ENCODE data around the gene PRR23E. TPM values are rescaled to one million over a fixed set of nuclear protein-coding genes. Genes with fewer than 3 reads are reported as not detected.

Gene PRR23E
- total RNA-seq, 1 experiment from 2014 or later: not detected

DNA sequence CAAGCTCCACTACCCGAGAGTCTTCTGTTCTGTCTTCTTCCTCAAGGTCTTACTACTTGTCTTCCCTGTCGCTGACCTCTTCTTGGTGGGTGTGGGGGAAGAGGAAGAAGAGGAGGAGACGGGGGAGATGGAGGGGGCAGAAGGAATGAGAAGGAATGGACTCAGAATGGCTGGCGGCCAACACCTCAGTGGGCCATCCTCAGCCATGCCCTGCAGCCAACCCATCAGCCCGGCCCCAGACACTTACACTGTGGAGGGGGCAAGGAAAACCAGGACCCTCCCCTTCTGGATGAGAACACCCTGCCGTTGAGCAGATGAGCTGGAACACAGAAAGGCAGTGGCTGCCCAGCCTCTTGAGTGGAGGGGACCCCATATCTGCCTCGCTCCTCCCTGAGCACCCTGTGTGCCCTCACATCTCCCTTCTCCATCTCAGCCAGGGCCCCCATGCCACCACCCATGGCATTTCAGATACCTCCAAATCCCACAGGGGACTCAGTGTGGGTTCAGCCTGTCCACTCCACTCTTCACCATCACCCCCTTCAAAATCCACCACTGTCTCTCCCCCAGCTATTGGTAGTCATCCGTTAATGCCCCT is 45.5 kb upstream of the PRR23E start:
- no TSS peak for BruUV-seq (replicated peaks)
- no peak overlapping the region for H3K4me3 Mint-ChIP-seq (ENCODE audit: low read depth, unreplicated experiment)
- CTCF ChIA-PET: no interaction called here
- no peak overlapping the region for H3K27ac Mint-ChIP-seq (ENCODE audit: unreplicated experiment)
- no peak for DNase-seq
- TF ChIP-seq, protein P1, sequence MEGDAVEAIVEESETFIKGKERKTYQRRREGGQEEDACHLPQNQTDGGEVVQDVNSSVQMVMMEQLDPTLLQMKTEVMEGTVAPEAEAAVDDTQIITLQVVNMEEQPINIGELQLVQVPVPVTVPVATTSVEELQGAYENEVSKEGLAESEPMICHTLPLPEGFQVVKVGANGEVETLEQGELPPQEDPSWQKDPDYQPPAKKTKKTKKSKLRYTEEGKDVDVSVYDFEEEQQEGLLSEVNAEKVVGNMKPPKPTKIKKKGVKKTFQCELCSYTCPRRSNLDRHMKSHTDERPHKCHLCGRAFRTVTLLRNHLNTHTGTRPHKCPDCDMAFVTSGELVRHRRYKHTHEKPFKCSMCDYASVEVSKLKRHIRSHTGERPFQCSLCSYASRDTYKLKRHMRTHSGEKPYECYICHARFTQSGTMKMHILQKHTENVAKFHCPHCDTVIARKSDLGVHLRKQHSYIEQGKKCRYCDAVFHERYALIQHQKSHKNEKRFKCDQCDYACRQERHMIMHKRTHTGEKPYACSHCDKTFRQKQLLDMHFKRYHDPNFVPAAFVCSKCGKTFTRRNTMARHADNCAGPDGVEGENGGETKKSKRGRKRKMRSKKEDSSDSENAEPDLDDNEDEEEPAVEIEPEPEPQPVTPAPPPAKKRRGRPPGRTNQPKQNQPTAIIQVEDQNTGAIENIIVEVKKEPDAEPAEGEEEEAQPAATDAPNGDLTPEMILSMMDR (IDR thresholded peaks at IDR 0.05; ENCODE audit: unreplicated experiment): no peak
- peaks cover 77% of the 10 kb centered on the region for H3K27me3 Mint-ChIP-seq (ENCODE audit: unreplicated experiment)
- intact Hi-C loops (cut with micrococcal nuclease; ENCODE audit: unreplicated experiment): no loop called here
- no peaks in the 10 kb centered on the region for H3K36me3 Mint-ChIP-seq (ENCODE audit: insufficient read depth, unreplicated experiment)
- H3K9me3 Mint-ChIP-seq (ENCODE audit: low read depth, unreplicated experiment): no peaks in the 10 kb centered on the region
- no peaks in the 10 kb centered on the region for H3K4me1 Mint-ChIP-seq (ENCODE audit: low read depth, unreplicated experiment)

DNA sequence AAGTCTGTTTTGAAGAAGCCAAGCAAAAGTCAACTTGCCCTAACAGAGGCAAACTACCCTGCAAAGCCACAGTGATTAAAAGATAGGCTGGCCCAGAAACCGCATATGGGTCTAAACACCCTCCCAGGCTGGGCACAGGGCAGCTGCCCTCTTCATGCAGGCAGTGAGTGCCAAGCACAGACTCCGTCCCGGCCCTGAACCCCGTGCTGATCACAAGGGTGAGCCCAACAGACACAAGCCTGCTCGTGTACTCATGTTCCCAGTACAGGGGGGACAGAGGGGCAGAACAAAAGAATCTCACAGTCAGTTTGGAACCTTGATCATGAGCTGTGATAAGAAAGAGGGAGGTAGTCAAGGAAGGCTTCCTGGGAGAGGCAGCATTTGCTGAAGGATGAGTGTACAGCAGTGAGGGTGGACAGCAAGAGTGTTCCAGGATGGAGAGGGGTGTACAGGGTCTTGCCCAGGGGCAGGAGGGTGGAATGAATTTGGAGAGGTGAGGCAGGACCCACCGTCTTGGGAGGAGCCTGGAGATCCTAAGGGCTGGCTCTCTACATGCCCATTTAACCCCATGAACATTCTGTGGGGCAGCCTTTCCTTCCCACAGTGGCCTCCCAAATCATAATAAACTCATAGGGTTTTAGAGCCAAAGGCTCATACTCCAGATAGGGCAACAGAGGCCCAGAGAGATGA is 43.2 kb upstream of the PRR23E start:
- BruUV-seq (replicated peaks): no TSS peak
- no peaks in the 10 kb centered on the region for H3K9me3 Mint-ChIP-seq (ENCODE audit: low read depth, unreplicated experiment)
- TF ChIP-seq, protein P1 (IDR thresholded peaks at IDR 0.05; ENCODE audit: unreplicated experiment): no peak
- no peaks in the 10 kb centered on the region for H3K4me1 Mint-ChIP-seq (ENCODE audit: low read depth, unreplicated experiment)
- CTCF ChIA-PET: interaction anchor here (1.0 kb wide), 1 partner anchor 8 kb away, joined by 4 read pairs; no protein-coding TSS in a partner anchor
- peaks cover 53% of the 10 kb centered on the region for H3K27me3 Mint-ChIP-seq (ENCODE audit: unreplicated experiment)
- no peak for DNase-seq
- H3K4me3 Mint-ChIP-seq (ENCODE audit: low read depth, unreplicated experiment): no peak overlapping the region
- H3K36me3 Mint-ChIP-seq (ENCODE audit: insufficient read depth, unreplicated experiment): no peaks in the 10 kb centered on the region
- intact Hi-C loops (cut with micrococcal nuclease; ENCODE audit: unreplicated experiment): no loop called here
- H3K27ac Mint-ChIP-seq (ENCODE audit: unreplicated experiment): no peak overlapping the region

DNA sequence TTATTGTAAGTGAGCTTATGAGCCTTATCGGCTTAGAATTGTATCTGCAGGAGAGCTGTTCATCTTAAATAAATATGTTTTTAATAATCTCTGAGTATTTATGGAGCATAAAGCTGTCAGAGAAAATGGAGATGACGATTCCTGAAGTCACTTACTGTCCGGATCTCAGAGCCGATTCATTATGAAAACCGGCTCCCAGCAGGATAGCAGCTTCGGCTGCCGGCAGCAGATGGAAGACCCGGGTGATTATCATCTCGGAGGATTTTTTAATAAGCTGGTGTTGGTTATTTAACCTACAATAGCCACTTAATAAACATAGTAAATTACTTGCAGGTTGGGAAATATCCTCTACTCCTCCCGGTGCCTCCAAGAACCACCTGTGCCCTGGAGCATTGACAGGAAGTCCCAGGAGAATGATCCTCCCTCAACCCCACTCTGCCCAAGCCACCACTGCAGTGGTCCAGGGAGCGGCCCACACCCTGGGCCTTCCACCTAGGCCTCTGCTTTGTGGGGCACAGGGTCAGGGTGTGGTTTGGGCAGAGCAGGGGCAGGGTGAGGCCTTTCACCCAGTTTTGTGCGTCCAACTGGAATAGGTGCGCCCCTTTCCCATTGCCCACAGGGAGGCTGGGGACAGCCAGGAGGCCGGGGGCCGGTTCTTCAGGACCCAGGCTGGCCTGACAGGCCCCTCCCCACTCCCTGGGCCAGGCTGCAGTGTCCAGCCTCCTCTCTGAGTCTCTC is 42.2 kb upstream of the PRR23E start:
- Mint-ChIP-seq H3K4me3 (ENCODE audit: low read depth, unreplicated experiment) (no peak overlapping the region), H3K9me3 (ENCODE audit: low read depth, unreplicated experiment) (no peaks in the 10 kb centered on the region), H3K36me3 (ENCODE audit: insufficient read depth, unreplicated experiment) (no peaks in the 10 kb centered on the region), H3K4me1 (ENCODE audit: low read depth, unreplicated experiment) (no peaks in the 10 kb centered on the region), H3K27ac (ENCODE audit: unreplicated experiment) (no peak overlapping the region), H3K27me3 (ENCODE audit: unreplicated experiment) (peaks cover 44% of the 10 kb centered on the region)
- no peak for DNase-seq
- CTCF ChIA-PET: interaction anchor here (1.0 kb wide), 1 partner anchor 9 kb away, joined by 4 read pairs; no protein-coding TSS in a partner anchor
- intact Hi-C loops (cut with micrococcal nuclease; ENCODE audit: unreplicated experiment): no loop called here
- TF ChIP-seq, protein P1 (IDR thresholded peaks at IDR 0.05; ENCODE audit: unreplicated experiment): no peak
- no TSS peak for BruUV-seq (replicated peaks)

DNA sequence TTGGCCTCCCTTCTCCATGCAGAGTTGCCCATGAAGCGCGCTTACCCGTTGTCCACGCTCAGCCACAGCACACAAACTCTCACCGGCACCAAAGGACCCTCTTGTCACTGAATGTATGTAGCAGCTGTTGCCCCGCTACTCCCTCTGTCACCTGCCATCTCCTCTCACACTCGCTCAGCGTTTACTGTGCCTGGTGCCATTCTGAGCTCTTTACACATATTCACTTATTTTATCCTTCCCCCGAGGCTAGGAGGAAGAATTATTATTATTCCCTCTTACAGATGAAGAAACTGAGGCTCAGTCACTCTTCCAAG is 41.7 kb upstream of the PRR23E start:
- TF ChIP-seq, protein P1 (IDR thresholded peaks at IDR 0.05; ENCODE audit: unreplicated experiment): no peak
- no peak for DNase-seq
- Mint-ChIP-seq H3K9me3 (ENCODE audit: low read depth, unreplicated experiment) (no peaks in the 10 kb centered on the region), H3K4me3 (ENCODE audit: low read depth, unreplicated experiment) (no peak overlapping the region), H3K27ac (ENCODE audit: unreplicated experiment) (no peak overlapping the region), H3K27me3 (ENCODE audit: unreplicated experiment) (peaks cover 39% of the 10 kb centered on the region), H3K4me1 (ENCODE audit: low read depth, unreplicated experiment) (no peaks in the 10 kb centered on the region), H3K36me3 (ENCODE audit: insufficient read depth, unreplicated experiment) (no peaks in the 10 kb centered on the region)
- BruUV-seq (replicated peaks): no TSS peak
- intact Hi-C loops (cut with micrococcal nuclease; ENCODE audit: unreplicated experiment): no loop called here
- CTCF ChIA-PET: no interaction called here
